Heart left ventricle (tissue), 13 donors: Measurements from ENCODE around the gene DYSF.

Experiments
- POLR2A ChIP-seq, 2 donors: fragments of 450-650 bp; IDR thresholded peaks; one replicate each; pipeline ENCODE4 v1.6.1; 2017; ENCODE audit warnings: antibody characterized with exemption in 2 of 2, mild to moderate bottlenecking in 2 of 2, moderate library complexity in 2 of 2
- TF ChIP-seq, protein P1 (sequence below), 12 donors: fragments of 200-600 bp; sonication (generic) in 4 of 12; IDR thresholded peaks; one replicate each; pipeline versions ENCODE4 v1.5.0 to v1.8.0; 2018 to 2022; ENCODE audit warnings: antibody characterized with exemption in 12 of 12, mild to moderate bottlenecking in 5 of 12
- donor health status: ischemic (EF 13 %, LVEDD 7.1; RV severe dilation, severe dysfunction).
- donor health status: DM: no; HTN: yes; CAD: no.
- donor health status: DM: no; HTN: no; CAD: no.
- donor health status: ischemic (EF 25% LVEDD 6.9; RV normal size, moderate dysfunction).
- donor health status: ischemic (EF 25% LVEDD 5.7; RV mildly dilated, moderate dysfunction).
- donor health status: ischemic (EF 35%, LVEDD 5.7; RV mildly dilated, moderate dysfunction).
- donor health status: nonischemic (EF 11% LVEDD 7.7; RV severe dilation, severe dysfunction).
- donor health status: DM: yes; HTN: yes; CAD: no.
- donor health status: PGD.
- donor health status: ischemic (EF 29% LVEDD 5.4; RV normal size, mild dysfunction).
- donor health status: nonischemic (EF 23%, LVEDD 6.1; RV moderate dilation, normal function).

DNA sequence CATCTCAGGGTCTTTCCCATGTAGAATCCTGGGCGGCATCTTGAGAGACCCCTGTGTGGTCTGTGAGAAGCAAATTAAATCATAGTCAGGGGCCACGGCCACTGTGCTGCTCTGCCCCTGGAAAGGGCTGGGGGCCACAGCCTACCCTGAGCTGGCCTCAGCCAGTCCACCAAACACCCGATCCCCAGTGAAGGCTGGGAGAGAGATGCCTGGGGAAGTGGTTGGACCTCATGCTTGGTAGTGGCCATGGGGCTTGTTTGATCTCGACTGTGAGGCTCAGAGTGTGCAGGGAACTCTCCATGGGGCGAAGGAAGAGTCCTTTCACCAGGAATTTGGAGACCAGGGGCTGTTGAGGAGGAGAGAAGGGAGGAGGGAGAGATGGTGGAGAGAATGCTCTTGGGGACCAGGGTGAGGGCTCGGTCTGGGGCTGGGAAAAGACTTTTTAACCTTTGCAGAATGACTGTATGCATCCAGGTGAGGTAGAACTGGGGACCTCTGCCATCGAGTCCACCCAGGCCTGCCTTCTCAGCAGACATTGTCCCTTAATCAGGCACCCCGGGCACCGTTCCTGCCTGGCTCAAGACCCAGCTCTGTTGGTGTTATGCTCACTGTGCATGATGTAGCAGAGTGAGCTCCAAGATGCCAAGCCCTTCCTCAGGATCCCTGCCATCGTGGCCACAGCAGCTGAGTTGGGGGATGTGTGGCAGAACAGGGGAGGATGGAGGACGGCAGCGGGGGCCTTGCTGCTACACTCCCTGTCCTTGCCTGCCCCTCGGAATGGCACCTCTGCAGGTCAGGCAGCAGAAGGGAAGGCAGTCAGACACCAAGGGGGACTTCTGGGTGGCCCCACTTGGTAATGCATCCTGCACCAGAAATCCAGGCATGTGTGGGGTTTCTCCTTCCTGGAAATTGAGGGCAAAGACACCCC is 249.9 kb downstream of the DYSF start:
- TF ChIP-seq, protein P1, sequence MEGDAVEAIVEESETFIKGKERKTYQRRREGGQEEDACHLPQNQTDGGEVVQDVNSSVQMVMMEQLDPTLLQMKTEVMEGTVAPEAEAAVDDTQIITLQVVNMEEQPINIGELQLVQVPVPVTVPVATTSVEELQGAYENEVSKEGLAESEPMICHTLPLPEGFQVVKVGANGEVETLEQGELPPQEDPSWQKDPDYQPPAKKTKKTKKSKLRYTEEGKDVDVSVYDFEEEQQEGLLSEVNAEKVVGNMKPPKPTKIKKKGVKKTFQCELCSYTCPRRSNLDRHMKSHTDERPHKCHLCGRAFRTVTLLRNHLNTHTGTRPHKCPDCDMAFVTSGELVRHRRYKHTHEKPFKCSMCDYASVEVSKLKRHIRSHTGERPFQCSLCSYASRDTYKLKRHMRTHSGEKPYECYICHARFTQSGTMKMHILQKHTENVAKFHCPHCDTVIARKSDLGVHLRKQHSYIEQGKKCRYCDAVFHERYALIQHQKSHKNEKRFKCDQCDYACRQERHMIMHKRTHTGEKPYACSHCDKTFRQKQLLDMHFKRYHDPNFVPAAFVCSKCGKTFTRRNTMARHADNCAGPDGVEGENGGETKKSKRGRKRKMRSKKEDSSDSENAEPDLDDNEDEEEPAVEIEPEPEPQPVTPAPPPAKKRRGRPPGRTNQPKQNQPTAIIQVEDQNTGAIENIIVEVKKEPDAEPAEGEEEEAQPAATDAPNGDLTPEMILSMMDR (IDR thresholded peaks at IDR 0.05): no peak
- TF ChIP-seq POLR2A (IDR thresholded peaks at IDR 0.05): no peak
